Measurements from ENCODE around the gene MARK2.

DNA sequence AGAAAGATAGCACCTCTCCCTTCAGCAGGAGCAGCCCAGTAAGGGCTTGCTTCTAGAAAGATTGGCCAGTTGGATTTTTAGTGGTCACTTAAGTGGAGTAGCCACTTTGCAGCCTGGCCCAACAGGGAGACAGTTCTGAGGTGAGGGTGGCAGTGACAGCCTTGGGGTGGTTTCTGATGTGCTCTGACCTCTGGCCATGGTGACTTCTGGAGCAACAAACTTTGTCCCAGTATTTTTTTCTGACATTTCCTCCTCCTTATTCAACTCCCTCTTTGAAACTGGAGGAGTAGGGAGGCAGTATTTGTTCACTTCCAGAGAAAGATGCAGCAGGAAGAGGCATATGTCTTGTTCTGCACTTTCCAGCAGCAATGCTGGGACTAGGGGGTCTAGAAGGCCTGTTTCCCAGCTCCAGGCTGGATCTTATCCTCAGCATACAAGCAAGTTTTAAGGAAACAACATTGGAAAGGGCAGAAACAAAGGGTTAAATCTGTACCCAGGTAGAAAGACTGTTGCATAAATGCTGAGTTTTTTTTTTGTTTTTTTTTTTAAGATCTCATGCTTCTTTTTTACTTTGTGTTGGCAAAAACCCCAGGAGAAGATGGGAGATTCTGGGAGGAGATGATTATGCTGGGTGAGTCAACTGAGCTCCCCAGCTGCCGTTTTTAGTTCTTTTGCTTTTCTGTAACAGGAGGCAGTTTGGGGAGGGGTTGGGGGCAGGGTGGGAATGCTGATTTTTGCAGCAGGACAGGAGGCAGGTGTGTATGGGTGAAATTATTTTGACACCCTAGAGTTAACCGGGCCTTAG, 40.9 kb downstream of the MARK2 start:
- TF ChIP-seq, protein P1, sequence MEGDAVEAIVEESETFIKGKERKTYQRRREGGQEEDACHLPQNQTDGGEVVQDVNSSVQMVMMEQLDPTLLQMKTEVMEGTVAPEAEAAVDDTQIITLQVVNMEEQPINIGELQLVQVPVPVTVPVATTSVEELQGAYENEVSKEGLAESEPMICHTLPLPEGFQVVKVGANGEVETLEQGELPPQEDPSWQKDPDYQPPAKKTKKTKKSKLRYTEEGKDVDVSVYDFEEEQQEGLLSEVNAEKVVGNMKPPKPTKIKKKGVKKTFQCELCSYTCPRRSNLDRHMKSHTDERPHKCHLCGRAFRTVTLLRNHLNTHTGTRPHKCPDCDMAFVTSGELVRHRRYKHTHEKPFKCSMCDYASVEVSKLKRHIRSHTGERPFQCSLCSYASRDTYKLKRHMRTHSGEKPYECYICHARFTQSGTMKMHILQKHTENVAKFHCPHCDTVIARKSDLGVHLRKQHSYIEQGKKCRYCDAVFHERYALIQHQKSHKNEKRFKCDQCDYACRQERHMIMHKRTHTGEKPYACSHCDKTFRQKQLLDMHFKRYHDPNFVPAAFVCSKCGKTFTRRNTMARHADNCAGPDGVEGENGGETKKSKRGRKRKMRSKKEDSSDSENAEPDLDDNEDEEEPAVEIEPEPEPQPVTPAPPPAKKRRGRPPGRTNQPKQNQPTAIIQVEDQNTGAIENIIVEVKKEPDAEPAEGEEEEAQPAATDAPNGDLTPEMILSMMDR (IDR thresholded peaks at IDR 0.05): no peak
- no peak for TF ChIP-seq POLR2A (IDR thresholded peaks at IDR 0.05)

All from Peyer's patch (tissue), 4 donors.